GF-D8 (cell line): ENCODE results near the gene PRPF19.

Source experiments
- DNase-seq: peaks from one replicate; lab custom pipeline; 2025; lab: John Stamatoyannopoulos, UW

Gene PRPF19

GRCh38 chr11:60937811-60938210 lies 31.4 kb upstream of the PRPF19 start:
- DNase-seq, result no peak

- no peak for DNase-seq
Observed at GRCh38 chr11:60937144-60937527, 30.8 kb upstream of the PRPF19 start.

GRCh38 chr11:60936467-60937143 lies 30.2 kb upstream of the PRPF19 start:
- DNase-seq, result no peak

GRCh38 chr11:60935676-60936442 lies 29.5 kb upstream of the PRPF19 start:
- DNase-seq, result no peak

GRCh38 chr11:60934790-60935605 lies 28.6 kb upstream of the PRPF19 start:
- no peak for DNase-seq

- DNase-seq, result no peak
Observed at GRCh38 chr11:60934124-60934789, 27.9 kb upstream of the PRPF19 start.

GRCh38 chr11:60933416-60934123 lies 27.2 kb upstream of the PRPF19 start:
- no peak for DNase-seq

GRCh38 chr11:60932605-60933356 lies 26.4 kb upstream of the PRPF19 start:
- DNase-seq, result no peak

- DNase-seq, result no peak
Observed at GRCh38 chr11:60931917-60932316, 25.5 kb upstream of the PRPF19 start.

- DNase-seq, result no peak
Observed at GRCh38 chr11:60930394-60930793, 24.0 kb upstream of the PRPF19 start.

GRCh38 chr11:60929764-60930163 lies 23.4 kb upstream of the PRPF19 start:
- DNase-seq, result no peak

GRCh38 chr11:60928563-60929001 lies 22.2 kb upstream of the PRPF19 start:
- no peak for DNase-seq

- no peak for DNase-seq
Observed at GRCh38 chr11:60927600-60927999, 21.2 kb upstream of the PRPF19 start.

GRCh38 chr11:60927061-60927592 lies 20.7 kb upstream of the PRPF19 start:
- DNase-seq, result no peak

- DNase-seq, result no peak
Observed at GRCh38 chr11:60926500-60926899, 20.1 kb upstream of the PRPF19 start.

GRCh38 chr11:60925868-60926267 lies 19.5 kb upstream of the PRPF19 start:
- DNase-seq, result no peak

GRCh38 chr11:60924906-60925853 lies 18.8 kb upstream of the PRPF19 start:
- DNase-seq, result no peak

- DNase-seq, result no peak
Observed at GRCh38 chr11:60924110-60924905, 17.9 kb upstream of the PRPF19 start, which contains the start of gene TMEM132A. Gene TMEM132A (plus strand): TSS chr11:60924460. CDS start chr11:60924634, 174 bp downstream.

GRCh38 chr11:60923800-60924109 lies 17.4 kb upstream of the PRPF19 start:
- DNase-seq, result no peak
